MCF 10A (cell line): ENCODE data around the gene HOXB7. TPM values are rescaled to one million over a fixed set of nuclear protein-coding genes. Genes with fewer than 3 reads are reported as not detected.

Experiments
- BruUV-seq: library from RNA; stranded (reverse); fragments of 400-500 nt; replicated peaks from 2 replicates; lab custom pipeline; 2021; lab: Mats Ljungman, UMichigan
- CTCF ChIA-PET: fragments of 300-600 bp; sonication (Branson Sonifier 250); formaldehyde crosslinking; extraction: SDS; loops from one replicate; lab custom pipeline; 2021; ENCODE audit warnings: antibody characterized with exemption, inconsistent platforms; lab: Yijun Ruan, JAX
- POLR2A ChIA-PET: fragments of 300-600, 350-650 bp; sonication (Branson Sonifier 250); formaldehyde crosslinking; extraction: SDS; loops from one replicate; lab custom pipeline; 2020; ENCODE audit warnings: antibody characterized with exemption, inconsistent platforms; lab: Yijun Ruan, JAX
- DNase-seq: peaks from one replicate; pipeline ENCODE4 v3.0.0-alpha.2; 2018; ENCODE audit not compliant: unreplicated experiment
- H3K27ac Mint-ChIP-seq: one replicate; pipeline ENCODE4 v1.8.0; 2022; ENCODE audit warnings: mild to moderate bottlenecking, low read depth, mixed read lengths; ENCODE audit not compliant: unreplicated experiment
- H3K27me3 Mint-ChIP-seq: one replicate; pipeline ENCODE4 v1.8.0; 2022; ENCODE audit warnings: mixed read lengths; ENCODE audit not compliant: insufficient read depth, unreplicated experiment
- H3K36me3 Mint-ChIP-seq: one replicate; pipeline ENCODE4 v1.8.0; 2022; ENCODE audit warnings: mild to moderate bottlenecking, moderate library complexity, mixed read lengths; ENCODE audit not compliant: insufficient read depth, unreplicated experiment
- H3K4me1 Mint-ChIP-seq: one replicate; pipeline ENCODE4 v1.8.0; 2022; ENCODE audit warnings: mixed read lengths; ENCODE audit not compliant: insufficient read depth, unreplicated experiment
- H3K4me3 Mint-ChIP-seq: one replicate; pipeline ENCODE4 v1.8.0; 2022; ENCODE audit warnings: mild to moderate bottlenecking, moderate library complexity, mixed read lengths; ENCODE audit not compliant: unreplicated experiment
- H3K9me3 Mint-ChIP-seq: one replicate; pipeline ENCODE4 v1.8.0; 2022; ENCODE audit warnings: mixed read lengths; ENCODE audit not compliant: unreplicated experiment
- intact Hi-C: fragments of 100-400 bp; cut with micrococcal nuclease; formaldehyde crosslinking; loops from 2 replicates; pipeline ENCODE4 v1.14.1; 2022
- total RNA-seq: library from RNA; stranded (reverse); gene quantifications from 2 replicates; pipeline ENCODE4 v1.2.3, GENCODE V29; 2022
- TF ChIP-seq, protein P1 (sequence below): fragments of 200-600 bp; IDR thresholded peaks from one replicate; pipeline ENCODE4 v1.8.0; 2022; ENCODE audit warnings: antibody characterized with exemption, mild to moderate bottlenecking; ENCODE audit not compliant: unreplicated experiment

HOXB7 gene
- total RNA-seq, 1 experiment from 2014 or later = not detected

DNA sequence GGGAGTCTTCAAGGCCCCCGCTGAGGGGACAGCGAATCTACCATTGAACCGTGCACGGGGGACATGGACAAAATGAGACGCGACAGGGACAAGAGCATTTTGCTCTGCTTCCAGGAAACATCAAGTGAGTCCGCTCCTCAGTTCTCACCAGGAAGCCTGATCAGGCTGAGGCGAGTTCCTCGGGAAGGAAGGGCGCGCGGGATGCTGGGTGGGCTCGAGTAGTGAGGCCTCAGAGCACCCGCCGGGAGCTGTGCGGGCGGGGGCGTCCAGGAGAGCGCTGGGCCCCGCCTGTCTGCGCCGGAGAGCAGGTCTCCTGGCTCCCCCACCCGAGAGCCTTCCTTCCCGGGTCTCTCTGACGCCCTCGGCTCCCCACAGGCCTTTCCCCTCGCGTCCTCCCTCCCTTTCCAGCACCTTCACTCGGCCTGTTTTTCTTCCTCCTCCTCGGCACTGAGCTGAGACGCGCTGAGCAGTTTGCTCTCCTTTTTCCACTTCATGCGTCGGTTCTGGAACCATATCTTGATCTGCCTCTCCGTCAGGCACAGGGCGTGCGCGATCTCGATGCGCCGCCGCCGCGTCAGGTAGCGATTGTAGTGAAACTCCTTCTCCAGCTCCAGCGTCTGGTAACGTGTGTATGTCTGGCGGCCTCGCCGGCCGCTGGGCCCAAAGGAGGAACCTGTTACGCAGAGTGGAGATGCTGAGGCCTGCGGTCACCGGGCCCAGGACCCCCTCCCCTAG, 14.7 kb downstream of the HOXB7 start:
- H3K9me3 Mint-ChIP-seq = no peaks in the 10 kb centered on the region
- BruUV-seq = no TSS peak
- H3K4me3 Mint-ChIP-seq = no peak overlapping the region
- no peaks in the 10 kb centered on the region for H3K36me3 Mint-ChIP-seq
- intact Hi-C loops = loop anchor here (2.0 kb wide), 1 partner anchor 259 kb away; no protein-coding TSS in a partner anchor
- POLR2A ChIA-PET = no interaction called here
- peaks cover 44% of the 10 kb centered on the region for H3K27me3 Mint-ChIP-seq
- CTCF ChIA-PET = interaction anchor here (0.6 to 0.8 kb wide), 2 partner anchors 117 to 775 kb away, joined by 3 to 4 read pairs; no protein-coding TSS in a partner anchor
- H3K4me1 Mint-ChIP-seq = no peaks in the 10 kb centered on the region
- TF ChIP-seq, protein P1, sequence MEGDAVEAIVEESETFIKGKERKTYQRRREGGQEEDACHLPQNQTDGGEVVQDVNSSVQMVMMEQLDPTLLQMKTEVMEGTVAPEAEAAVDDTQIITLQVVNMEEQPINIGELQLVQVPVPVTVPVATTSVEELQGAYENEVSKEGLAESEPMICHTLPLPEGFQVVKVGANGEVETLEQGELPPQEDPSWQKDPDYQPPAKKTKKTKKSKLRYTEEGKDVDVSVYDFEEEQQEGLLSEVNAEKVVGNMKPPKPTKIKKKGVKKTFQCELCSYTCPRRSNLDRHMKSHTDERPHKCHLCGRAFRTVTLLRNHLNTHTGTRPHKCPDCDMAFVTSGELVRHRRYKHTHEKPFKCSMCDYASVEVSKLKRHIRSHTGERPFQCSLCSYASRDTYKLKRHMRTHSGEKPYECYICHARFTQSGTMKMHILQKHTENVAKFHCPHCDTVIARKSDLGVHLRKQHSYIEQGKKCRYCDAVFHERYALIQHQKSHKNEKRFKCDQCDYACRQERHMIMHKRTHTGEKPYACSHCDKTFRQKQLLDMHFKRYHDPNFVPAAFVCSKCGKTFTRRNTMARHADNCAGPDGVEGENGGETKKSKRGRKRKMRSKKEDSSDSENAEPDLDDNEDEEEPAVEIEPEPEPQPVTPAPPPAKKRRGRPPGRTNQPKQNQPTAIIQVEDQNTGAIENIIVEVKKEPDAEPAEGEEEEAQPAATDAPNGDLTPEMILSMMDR = no peak
- H3K27ac Mint-ChIP-seq = no peak overlapping the region
- no peak for DNase-seq

DNA sequence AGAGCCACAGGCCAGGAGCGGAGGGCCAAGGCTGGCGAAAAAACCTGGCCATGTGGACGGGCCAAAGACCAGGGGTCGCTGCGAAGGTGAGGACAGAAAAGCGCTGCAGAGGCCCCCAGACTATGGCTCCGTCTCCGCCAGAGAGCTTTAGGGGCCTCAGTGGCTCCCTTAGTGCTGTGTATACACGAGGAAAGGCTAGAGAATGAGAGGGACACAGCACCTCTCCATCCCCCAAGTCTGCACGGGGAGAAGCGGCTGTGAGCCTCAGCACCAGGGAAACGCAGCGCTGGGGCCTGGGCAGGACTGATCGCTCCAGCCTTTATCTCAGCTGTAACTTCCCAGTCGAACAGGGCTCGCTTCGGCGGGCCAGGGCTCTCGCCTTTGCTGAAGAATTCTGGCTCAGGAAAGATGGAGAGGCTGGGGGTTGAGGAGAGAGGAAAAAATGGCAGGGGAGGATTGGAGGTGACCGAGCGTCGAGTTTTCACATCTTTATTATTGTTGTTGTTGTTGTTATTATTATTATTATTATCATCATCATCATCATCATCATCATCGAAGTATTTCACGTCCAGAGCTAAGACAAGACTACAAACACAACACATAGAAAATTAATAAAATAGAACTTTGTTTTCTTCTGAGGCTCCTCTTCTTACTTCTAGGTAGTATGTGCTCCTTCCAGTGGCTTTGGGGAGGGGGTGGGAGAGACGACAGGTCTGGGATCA, 15.4 kb downstream of the HOXB7 start:
- H3K4me1 Mint-ChIP-seq = no peaks in the 10 kb centered on the region
- H3K4me3 Mint-ChIP-seq = no peak overlapping the region
- CTCF ChIA-PET = interaction anchor here (0.6 to 1.2 kb wide), 4 partner anchors 9 to 116 kb away, joined by 3 to 4 read pairs (median 4); no protein-coding TSS in a partner anchor
- TF ChIP-seq, protein P1 = no peak
- BruUV-seq = no TSS peak
- POLR2A ChIA-PET = interaction anchor here (1.0 kb wide), 1 partner anchor 287 kb away, joined by 3 read pairs; no protein-coding TSS in a partner anchor
- DNase-seq = no peak
- intact Hi-C loops = loop anchor here (2.0 kb wide), 1 partner anchor 259 kb away; no protein-coding TSS in a partner anchor
- no peaks in the 10 kb centered on the region for H3K36me3 Mint-ChIP-seq
- no peaks in the 10 kb centered on the region for H3K9me3 Mint-ChIP-seq
- no peak overlapping the region for H3K27ac Mint-ChIP-seq
- H3K27me3 Mint-ChIP-seq = peaks cover 37% of the 10 kb centered on the region

DNA sequence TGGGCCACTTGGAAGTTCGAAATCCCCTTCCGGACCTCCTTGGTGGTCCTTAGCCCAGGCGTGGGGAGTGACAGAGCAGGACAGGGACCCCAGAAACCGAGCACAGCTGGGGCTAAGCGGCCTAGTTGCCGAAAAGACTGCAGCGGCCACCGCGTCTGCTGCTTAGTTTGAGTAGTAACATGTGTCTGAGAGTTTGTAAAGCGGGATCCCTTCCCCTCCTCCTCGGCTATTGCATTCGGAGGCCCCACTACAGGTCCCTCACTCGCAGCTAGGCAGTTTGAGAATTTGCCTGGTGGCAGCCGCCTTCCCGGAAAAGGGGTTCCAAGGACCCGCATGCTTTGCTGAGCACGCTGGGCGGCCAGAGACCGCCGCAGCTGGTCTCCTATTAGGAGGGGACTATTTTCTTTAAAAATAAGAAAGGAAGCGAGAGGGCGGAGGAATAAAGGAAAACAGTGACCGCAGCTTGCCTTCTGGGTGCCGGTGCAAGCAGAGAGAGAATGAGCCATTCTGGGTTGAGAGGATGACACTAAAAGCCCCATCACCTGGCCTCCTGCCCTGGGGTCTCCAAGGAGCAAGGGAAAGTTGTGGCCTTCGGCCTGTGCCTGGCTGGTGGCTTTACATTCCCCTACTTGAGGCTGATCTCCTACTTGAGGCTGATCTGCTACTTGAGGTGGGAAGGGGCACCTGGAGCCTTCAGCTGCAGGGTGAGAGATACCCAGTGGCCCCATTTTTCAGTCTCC, 16.1 kb downstream of the HOXB7 start:
- intact Hi-C loops = loop anchor here (2.0 kb wide), 1 partner anchor 258 kb away; no protein-coding TSS in a partner anchor
- POLR2A ChIA-PET = interaction anchor here (1.0 kb wide), 1 partner anchor 286 kb away, joined by 3 read pairs; no protein-coding TSS in a partner anchor
- H3K27me3 Mint-ChIP-seq = peaks cover 30% of the 10 kb centered on the region

More for the DNA sequence above, 16.1 kb downstream of the HOXB7 start:
- Mint-ChIP-seq H3K9me3 (no peaks in the 10 kb centered on the region), H3K4me1 (no peaks in the 10 kb centered on the region), H3K4me3 (no peak overlapping the region), H3K27ac (no peak overlapping the region), H3K36me3 (no peaks in the 10 kb centered on the region)
- TF ChIP-seq, protein P1 = no peak
- DNase-seq = no peak
- no TSS peak for BruUV-seq
- CTCF ChIA-PET = interaction anchor here (0.6 to 1.7 kb wide), 9 partner anchors 10 to 348 kb away, joined by 3 to 5 read pairs (median 3); no protein-coding TSS in a partner anchor
